Measurements from ENCODE around the gene SLC2A2. TPM values are rescaled to one million over a fixed set of nuclear protein-coding genes. Genes with fewer than 3 reads are reported as not detected.

The SLC2A2 gene
- total RNA-seq, 4 donors from 2014 or later: not detected

DNA sequence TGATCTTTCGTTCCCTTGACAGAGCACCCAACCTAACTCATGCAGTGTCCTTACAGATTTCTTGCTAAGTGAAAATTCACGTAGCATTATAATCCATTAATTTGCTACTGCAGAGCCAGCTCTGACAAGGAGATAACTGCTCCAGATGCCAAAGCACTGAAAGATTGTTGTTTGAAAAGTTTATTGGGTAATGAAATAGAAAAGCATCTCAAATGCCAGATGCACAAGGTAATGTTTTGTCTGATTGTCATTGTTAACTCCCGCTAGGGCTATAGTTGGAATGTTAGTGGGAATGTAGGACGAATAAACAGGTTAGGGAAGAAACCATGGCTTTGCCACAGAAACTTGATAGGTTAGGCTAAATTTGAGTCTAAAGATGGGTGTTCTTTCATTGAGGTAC is 20.2 kb upstream of the SLC2A2 start:
- WGBS, 2 donors (ENCODE audit: low coverage in 1 of 2): 67 to 71% methylated on average over 2 to 4 of the region's 4 CpGs
- H3K36me3 ChIP-seq: no peaks in the 10 kb centered on the region

DNA sequence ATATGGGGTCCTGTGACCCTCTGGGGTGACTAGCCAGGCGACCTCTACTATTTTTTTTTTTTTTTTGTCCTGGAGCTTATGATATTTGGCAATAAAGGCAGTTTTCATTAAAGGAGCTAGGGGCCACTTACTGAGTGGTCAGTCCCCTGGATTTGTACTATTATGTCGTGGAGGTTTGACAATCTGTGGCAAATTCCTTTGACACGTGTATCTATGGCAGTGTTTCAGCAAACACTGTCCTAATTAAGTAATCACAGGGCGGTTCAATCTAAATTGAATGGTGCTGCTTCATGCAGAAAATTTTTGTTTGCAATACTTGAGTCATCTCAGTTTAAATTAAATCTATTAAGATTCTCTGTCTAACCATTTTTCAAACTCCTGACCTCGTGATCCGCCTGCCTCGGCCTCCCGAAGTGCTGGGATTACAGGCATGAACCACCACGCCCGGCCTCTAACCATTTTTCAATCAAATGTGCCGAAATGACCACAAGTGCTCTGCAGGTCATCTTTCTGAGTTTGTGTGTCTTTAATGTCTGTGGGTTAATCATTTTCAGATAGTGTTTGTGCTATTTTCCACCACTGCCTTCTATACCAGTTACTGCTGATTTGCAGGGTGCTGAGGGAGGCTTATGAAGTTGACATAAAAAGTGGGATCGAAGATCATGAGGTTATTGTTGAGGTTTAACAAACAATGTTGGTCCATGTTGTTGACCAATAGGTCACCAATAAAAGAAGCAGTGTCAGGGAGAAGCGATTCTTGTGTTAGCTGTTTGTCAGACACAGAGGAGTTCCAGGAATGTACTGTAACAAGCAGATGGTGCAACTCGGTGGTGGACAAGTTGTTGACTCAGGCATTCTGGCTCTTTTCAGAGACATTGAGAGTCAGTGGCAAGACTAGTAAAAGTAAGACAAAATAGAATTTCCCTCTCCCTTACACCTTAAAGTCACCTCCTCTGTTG is 18.6 kb upstream of the SLC2A2 start:
- H3K27me3 ChIP-seq: no peaks in the 10 kb centered on the region
- no peaks in the 10 kb centered on the region for H3K4me1 ChIP-seq
- intact Hi-C loops (cut with DNase I; ENCODE audit: low total_unique reads) (no loop called here), in situ Hi-C loops (cut with MboI; ENCODE audit: low pct_ligation_motif_present in 1 of 4, low pct_unique_long_range_greater_than_20kb in 1 of 4, low sequenced_read_pairs in 3 of 4) (no loop called here)
- H3K36me3 ChIP-seq: no peaks in the 10 kb centered on the region
- no peak for DNase-seq
- H3K4me3 ChIP-seq: no peak overlapping the region
- H3K9me3 ChIP-seq: no peaks in the 10 kb centered on the region
- no peak for TF ChIP-seq POLR2A (IDR thresholded peaks at IDR 0.05)
- TF ChIP-seq, protein P1, sequence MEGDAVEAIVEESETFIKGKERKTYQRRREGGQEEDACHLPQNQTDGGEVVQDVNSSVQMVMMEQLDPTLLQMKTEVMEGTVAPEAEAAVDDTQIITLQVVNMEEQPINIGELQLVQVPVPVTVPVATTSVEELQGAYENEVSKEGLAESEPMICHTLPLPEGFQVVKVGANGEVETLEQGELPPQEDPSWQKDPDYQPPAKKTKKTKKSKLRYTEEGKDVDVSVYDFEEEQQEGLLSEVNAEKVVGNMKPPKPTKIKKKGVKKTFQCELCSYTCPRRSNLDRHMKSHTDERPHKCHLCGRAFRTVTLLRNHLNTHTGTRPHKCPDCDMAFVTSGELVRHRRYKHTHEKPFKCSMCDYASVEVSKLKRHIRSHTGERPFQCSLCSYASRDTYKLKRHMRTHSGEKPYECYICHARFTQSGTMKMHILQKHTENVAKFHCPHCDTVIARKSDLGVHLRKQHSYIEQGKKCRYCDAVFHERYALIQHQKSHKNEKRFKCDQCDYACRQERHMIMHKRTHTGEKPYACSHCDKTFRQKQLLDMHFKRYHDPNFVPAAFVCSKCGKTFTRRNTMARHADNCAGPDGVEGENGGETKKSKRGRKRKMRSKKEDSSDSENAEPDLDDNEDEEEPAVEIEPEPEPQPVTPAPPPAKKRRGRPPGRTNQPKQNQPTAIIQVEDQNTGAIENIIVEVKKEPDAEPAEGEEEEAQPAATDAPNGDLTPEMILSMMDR (IDR thresholded peaks at IDR 0.05): no peak
- no peak for TF ChIP-seq EP300 (IDR thresholded peaks at IDR 0.05; ENCODE audit: low read depth)
- no peak for TF ChIP-seq POLR2AphosphoS5 (IDR thresholded peaks at IDR 0.05)
- no peak overlapping the region for H3K27ac ChIP-seq
- WGBS, 2 donors (ENCODE audit: low coverage in 1 of 2): 67 to 83% methylated on average over 14 of the region's 14 CpGs

More for the DNA sequence above, 20.2 kb upstream of the SLC2A2 start:
- no peak for DNase-seq
- no peaks in the 10 kb centered on the region for H3K27me3 ChIP-seq
- no peak overlapping the region for H3K4me3 ChIP-seq
- H3K27ac ChIP-seq: no peak overlapping the region
- intact Hi-C loops (cut with DNase I; ENCODE audit: low total_unique reads) (no loop called here), in situ Hi-C loops (cut with MboI; ENCODE audit: low pct_ligation_motif_present in 1 of 4, low pct_unique_long_range_greater_than_20kb in 1 of 4, low sequenced_read_pairs in 3 of 4) (no loop called here)
- no peaks in the 10 kb centered on the region for H3K4me1 ChIP-seq
- no peaks in the 10 kb centered on the region for H3K9me3 ChIP-seq
- no peak for TF ChIP-seq POLR2A (IDR thresholded peaks at IDR 0.05)
- no peak for TF ChIP-seq EP300 (IDR thresholded peaks at IDR 0.05; ENCODE audit: low read depth)
- TF ChIP-seq POLR2AphosphoS5 (IDR thresholded peaks at IDR 0.05): no peak
- TF ChIP-seq, protein P1 (IDR thresholded peaks at IDR 0.05): no peak

DNA sequence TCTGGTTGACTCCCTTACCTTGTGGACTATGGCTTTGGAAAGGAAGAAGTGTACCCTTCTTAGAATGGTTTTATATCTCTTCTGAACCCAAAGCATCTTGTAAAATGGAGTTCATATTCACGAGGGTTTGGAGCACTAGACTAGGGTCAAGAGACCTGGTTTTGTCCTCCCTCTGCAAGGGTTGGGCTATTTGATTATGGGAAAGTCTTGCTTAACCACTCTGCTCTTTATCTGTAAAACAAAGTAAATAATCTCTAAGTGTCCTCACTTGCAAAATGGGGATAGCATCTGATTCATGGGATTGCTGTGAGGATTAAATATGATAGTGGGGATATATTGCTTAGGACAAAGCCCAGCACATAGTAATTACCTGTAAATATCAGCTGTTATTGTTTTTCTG is 17.9 kb upstream of the SLC2A2 start:
- Histone ChIP-seq H3K36me3 (no peaks in the 10 kb centered on the region), H3K27me3 (no peaks in the 10 kb centered on the region), H3K4me1 (no peaks in the 10 kb centered on the region), H3K27ac (no peak overlapping the region), H3K9me3 (no peaks in the 10 kb centered on the region), H3K4me3 (no peak overlapping the region)
- WGBS, 2 donors (ENCODE audit: low coverage in 1 of 2): 13 to 29% methylated on average over 1 of the region's 1 CpG
- in situ Hi-C loops (cut with MboI; ENCODE audit: low pct_ligation_motif_present in 1 of 4, low pct_unique_long_range_greater_than_20kb in 1 of 4, low sequenced_read_pairs in 3 of 4): no loop called here
- intact Hi-C loops (cut with DNase I; ENCODE audit: low total_unique reads): no loop called here
- no peak for DNase-seq
- TF ChIP-seq POLR2AphosphoS5 (IDR thresholded peaks at IDR 0.05): no peak
- TF ChIP-seq, protein P1 (IDR thresholded peaks at IDR 0.05): no peak
- no peak for TF ChIP-seq POLR2A (IDR thresholded peaks at IDR 0.05)
- no peak for TF ChIP-seq EP300 (IDR thresholded peaks at IDR 0.05; ENCODE audit: low read depth)

DNA sequence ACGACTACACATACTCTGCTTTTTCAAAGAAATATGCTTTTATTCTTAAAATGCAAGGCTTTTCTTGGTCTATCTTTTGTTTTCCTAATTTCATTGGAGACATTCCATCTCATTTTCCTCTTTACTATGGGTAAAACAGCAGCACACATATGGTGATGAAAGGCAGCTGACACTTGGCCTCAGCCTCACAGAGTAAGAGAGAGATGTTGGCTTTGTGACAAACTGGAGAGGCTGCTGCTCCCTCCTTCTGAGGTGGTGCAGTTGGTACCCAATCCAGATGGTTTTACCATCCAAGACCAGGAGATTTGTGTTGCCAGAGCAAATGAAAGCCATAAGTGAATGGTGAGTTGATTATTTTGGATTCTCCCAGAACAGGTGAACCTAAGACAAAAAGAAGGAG is 13.2 kb upstream of the SLC2A2 start:
- Histone ChIP-seq H3K4me1 (no peaks in the 10 kb centered on the region), H3K27me3 (peaks cover 7% of the 10 kb centered on the region), H3K9me3 (no peaks in the 10 kb centered on the region), H3K36me3 (no peaks in the 10 kb centered on the region), H3K4me3 (no peak overlapping the region), H3K27ac (no peak overlapping the region)
- WGBS, 2 donors (ENCODE audit: low coverage in 1 of 2): 55 to 60% methylated on average over 1 of the region's 1 CpG
- TF ChIP-seq, protein P1 (IDR thresholded peaks at IDR 0.05): no peak
- TF ChIP-seq POLR2AphosphoS5 (IDR thresholded peaks at IDR 0.05) (no peak), EP300 (IDR thresholded peaks at IDR 0.05; ENCODE audit: low read depth) (no peak), POLR2A (IDR thresholded peaks at IDR 0.05) (no peak)
- in situ Hi-C loops (cut with MboI; ENCODE audit: low pct_ligation_motif_present in 1 of 4, low pct_unique_long_range_greater_than_20kb in 1 of 4, low sequenced_read_pairs in 3 of 4) (no loop called here), intact Hi-C loops (cut with DNase I; ENCODE audit: low total_unique reads) (no loop called here)
- DNase-seq: no peak
